LNCAP (cell line): ENCODE data around the gene RNH1.

Experiments used
- CTCF ChIP-seq: fragments of 450-650 bp; IDR thresholded peaks from 2 replicates; pipeline ENCODE4 v1.5.1; 2017; ENCODE audit warnings: mild to moderate bottlenecking

The RNH1 gene

DNA sequence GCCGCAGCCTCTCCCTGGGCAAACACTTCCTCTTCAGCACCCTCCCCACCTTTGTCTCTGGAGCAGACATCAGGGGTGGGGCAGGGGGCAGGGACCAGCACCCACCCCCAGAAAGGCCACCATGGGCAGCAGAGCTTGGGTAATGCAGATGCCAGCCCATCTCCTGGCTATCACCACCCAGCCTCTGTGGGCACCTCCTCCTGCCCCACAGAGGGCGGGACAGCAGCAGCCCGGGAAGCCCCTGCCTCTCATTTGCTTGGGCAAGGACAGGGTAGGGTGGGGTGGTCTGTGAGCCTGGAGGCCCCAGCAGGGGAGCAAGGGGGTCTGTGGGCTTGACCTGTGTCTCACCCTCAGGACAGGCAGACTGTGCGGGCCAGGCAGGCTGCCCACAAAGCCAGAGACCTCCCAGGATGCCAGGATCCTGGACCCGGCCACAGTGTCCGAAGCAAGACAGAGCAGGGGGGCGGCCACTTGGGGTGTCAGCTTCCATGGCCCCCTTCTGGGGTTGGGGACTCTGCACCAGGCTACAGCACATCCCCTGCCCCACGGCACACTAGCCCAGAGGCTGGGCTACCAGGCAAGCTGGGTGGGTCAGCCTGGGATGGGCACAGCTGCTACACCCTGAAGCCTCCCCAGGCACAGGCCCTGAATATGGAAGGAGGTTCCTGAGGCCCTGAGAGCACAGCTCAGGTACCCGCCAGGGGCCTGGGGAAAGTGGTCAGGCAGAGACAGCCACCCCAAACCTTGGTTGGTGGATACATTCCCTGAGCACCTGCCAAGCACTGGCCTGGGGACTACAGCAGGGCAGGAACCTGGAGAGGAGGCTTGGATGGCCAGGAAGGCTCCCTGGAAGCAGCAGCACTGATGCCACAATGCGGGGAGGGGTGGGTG lies 4.5 kb downstream of the RNH1 start:
- no peak for TF ChIP-seq CTCF

GRCh38 chr11:501683-502287 lies 5.3 kb downstream of the RNH1 start:
- no peak for TF ChIP-seq CTCF

- no peak for TF ChIP-seq CTCF
Measured at GRCh38 chr11:501001-501682, 5.9 kb downstream of the RNH1 start.

DNA sequence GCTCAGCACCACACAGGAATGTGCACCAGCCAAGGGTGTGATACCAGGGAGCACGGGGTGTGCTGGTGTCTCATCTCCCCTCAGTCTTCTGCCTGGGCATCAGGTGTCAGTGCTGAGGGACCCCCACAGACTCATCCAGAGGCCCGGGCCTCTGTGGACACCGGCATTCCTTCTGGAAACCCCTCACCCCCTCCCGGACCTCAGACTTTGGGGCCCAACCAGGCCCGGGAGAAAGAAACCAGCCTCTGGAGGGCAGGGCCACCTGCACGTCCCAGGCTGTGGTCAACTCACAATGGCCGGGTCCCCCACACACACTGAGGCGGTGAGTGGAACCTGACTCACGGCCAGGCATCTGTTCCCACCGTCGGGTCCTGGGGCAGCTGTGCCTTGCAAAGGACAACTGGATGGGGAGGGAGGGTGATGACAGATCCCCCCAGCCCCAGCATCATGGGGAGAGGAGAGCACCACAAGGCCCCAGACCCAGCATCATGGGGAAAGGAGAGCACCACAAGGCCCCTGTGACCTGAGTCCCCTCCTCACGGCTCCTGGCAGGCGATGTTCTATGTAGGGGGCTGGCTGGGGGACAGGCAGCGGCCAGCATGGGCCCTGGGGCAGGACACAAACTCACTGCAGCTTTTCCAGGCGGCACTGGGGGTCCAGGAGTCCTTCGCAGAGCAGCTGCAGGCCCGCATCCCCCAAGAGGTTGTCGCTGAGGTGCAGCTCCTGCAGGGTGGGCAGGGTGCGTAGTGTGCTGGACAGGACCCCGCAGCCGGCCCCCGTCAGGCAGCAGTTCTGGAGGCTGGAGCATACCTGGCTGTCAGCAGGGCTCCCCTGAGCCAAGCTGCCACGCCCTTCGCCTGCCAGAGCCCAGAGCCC lies 7.6 kb downstream of the RNH1 start:
- no peak for TF ChIP-seq CTCF

DNA sequence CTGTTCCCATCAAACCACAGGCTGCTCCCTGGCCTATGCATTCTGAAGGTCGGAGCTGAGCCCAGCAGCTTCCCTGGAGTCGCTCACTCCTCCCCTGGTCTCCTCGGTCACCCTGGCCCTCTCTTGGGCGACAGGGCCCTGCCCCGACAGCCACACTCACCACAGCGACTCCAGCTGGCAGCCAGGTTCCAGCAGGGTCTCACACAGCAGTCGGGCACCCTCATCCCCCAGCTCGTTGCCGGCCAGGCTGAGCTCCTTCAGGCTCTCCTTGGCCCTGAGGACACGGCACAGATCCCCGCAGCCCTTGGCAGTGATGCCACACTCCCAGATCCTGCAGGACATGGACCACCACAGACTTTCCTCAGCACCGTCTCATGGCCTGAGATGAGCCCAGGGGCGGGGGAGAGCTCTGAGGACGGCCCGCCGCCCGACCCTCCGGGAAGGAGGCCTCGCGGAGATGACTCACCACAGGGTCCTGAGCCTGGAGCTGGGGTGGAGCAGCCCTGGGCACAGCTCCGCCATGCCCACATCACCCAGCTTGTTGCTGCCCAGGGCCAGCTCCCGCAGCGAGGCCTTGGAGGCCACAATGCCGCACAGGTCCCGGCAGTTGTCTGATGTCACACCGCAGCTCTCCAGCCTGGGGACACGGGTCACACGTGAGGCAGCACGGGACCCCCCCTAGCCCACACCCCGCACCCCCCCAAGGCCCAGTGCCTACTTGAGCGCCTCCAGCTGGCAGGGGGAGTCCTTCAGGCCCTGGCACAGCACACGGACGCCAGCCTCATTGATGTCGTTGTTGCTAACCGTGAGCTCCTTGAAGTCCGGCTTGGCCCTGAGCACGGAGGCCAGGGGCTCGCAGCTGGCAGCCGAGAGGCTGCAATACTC lies 8.5 kb downstream of the RNH1 start:
- no peak for TF ChIP-seq CTCF

DNA sequence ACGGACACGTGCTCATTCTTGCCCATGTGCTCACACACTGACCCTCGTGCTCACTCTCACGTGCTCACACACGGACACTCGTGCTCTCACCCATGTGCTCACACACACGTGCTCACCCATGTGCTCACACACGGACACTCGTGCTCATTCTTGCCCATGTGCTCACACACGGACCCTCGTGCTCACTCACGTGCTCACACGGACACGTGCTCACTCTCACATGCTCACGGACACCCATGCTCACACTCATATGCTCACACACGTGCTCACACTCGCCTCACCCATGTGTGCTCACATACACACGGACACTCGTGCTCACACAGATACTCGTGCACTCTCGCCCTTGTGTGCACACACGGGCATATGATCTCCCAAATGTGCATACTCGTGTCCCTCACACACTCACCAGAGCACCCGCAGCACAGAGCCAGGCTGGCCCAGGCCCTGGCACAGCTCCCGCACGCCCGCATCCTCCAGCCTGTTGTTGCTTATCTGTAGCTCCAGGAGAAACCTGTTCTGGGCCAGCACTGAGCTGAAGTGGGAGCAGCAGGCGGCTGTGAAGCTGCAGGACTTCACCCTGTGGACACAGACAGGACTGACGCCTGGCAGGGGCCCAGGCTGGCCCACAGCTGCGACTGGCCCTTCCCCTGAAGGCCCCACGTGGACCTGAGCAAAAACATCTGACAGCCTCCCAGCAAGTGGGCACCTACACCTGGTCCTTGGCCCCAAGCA lies 9.3 kb downstream of the RNH1 start:
- TF ChIP-seq CTCF: no peak
